ENCODE results near the gene CDKL2. TPM values are rescaled to one million over a fixed set of nuclear protein-coding genes. Genes with fewer than 3 reads are reported as not detected.
"Not testable (repeated sequence)": the region's sequence is repeated elsewhere in the genome, so short reads cannot be mapped to it uniquely, and the experiment has no call there.

The CDKL2 gene
- total RNA-seq, 1 donor from 2014 or later, result 3.0 TPM

DNA sequence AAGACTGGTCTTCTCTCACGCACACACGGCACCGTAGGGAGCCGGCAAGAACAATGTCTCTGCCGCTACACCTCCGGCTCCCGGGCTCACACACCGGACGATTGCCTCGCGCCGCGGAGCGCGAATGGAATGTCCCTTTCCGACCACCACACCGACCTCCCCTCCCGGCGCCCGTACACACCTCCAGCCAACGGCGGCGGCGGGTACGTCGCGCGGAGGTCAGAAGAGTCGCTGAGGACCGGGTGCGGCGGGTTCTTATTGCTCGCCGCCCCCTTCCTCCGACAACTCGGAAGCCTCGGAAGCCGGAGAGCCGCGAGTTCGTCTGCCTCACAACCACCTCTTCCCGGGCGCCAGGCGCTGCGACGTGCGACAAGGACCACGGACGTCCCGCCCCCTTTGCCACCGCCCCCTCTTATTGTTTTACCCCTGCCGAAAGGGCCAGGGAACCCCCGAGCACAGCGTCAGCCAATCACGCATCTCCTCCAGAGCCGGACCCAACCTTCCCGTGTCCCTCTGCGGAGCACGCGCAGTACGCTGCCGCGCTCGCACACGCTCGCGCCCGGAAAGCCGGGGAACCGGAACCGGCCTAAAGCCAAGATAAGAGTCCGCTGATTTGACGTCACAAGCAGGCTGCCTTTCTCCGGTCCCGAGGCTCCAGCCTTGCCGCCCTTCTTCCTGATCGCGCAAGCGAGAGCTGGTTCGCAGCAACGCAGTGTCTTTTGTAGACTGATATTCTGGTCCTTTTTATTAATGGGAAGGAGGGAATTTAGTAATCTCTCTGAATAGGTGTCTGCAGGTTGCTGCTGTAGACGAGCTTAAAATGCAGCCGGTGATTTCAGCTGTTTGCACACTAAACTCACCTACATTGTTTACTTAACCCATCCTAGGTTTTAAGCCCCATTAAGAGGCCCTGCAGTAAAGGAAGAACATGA lies 43.0 kb upstream of the CDKL2 start, which contains the start of gene G3BP2:
Gene G3BP2 (minus strand): TSS at position 385 of the 932 bp plus-strand sequence. CDS start 11,386 bp downstream, outside the sequence.
- TF ChIP-seq, protein P1, sequence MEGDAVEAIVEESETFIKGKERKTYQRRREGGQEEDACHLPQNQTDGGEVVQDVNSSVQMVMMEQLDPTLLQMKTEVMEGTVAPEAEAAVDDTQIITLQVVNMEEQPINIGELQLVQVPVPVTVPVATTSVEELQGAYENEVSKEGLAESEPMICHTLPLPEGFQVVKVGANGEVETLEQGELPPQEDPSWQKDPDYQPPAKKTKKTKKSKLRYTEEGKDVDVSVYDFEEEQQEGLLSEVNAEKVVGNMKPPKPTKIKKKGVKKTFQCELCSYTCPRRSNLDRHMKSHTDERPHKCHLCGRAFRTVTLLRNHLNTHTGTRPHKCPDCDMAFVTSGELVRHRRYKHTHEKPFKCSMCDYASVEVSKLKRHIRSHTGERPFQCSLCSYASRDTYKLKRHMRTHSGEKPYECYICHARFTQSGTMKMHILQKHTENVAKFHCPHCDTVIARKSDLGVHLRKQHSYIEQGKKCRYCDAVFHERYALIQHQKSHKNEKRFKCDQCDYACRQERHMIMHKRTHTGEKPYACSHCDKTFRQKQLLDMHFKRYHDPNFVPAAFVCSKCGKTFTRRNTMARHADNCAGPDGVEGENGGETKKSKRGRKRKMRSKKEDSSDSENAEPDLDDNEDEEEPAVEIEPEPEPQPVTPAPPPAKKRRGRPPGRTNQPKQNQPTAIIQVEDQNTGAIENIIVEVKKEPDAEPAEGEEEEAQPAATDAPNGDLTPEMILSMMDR (IDR thresholded peaks at IDR 0.05; ENCODE audit: unreplicated experiment), result no peak
- DNase-seq (ENCODE audit: low spot score in 2 of 2, unreplicated experiment in 2 of 2), result peak; percentile 87 to 92
- Mint-ChIP-seq H3K27me3 (ENCODE audit: low read depth) (no peaks in the 10 kb centered on the region), H3K9me3 (no peaks in the 10 kb centered on the region), H3K36me3 (no peaks in the 10 kb centered on the region), H3K27ac (peak within 1 kb of the TSS; percentile 99), H3K4me3 (peak within 1 kb of the TSS; percentile 99), H3K4me1 (peaks cover 38% of the 10 kb centered on the region)

DNA sequence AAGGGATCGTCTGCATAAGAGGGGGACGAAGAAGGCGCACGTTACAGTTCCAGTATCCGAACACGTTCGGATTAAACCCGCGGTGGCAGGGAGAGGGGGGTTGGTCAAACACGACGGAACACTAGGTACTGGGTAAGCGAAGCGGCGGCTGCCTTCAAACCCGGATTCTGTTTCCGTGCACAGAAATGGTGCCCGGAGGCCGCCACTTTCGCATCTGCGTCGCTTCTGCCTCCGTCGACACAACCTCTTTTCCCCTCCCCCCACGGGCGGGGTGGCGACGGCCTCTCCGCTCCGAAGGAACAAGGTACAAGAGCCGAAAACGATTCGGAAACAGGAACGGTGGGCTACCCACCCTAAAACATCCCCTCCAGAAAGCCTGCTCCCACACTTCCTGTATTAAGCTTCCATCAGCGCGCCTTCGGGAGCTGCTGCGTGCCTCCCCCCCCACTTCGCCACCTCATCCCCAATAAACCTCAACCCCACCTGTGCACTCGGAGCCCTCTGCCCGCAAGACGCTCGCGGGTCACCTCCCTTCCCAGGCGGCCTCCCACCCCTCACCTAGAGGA lies 42.2 kb upstream of the CDKL2 start:
- Mint-ChIP-seq H3K4me1 (peaks cover 46% of the 10 kb centered on the region), H3K4me3 (peak overlapping the region; percentile 99), H3K27me3 (ENCODE audit: low read depth) (no peaks in the 10 kb centered on the region), H3K27ac (peak overlapping the region; percentile 99), H3K36me3 (no peaks in the 10 kb centered on the region), H3K9me3 (no peaks in the 10 kb centered on the region)
- DNase-seq (ENCODE audit: low spot score in 2 of 2, unreplicated experiment in 2 of 2), result peak; percentile 33 to 71
- TF ChIP-seq, protein P1 (IDR thresholded peaks at IDR 0.05; ENCODE audit: unreplicated experiment), result no peak

DNA sequence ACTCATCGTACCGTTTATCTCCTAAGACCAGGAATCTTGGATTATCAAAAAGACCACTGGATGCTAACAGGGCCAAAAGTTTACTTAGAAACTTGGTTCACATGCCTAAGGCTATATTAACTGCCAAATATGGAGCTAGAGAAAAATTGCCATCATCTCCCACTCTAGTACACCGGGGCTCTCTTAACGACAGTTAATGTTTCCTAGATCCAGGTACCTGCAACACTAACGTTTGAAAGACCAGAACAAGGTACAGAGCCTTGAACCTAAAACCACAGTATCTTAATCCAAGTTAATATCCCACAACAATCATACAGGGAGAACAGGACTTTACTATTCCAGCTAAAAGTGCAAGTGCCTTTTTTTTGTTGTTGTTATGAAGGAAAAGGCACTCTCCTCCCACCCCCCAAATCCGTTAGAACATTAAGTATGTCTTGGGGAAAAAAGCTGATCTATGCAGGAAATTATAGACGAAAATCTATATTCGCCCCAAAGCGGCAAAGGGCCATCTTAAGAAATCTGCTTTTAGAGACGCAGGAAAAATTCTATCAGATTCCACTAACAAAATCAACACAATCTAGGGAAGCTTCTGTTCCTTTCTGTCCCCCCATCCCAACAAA lies 41.6 kb upstream of the CDKL2 start:
- Mint-ChIP-seq H3K4me3 (peak overlapping the region; percentile 99), H3K36me3 (no peaks in the 10 kb centered on the region), H3K27me3 (ENCODE audit: low read depth) (no peaks in the 10 kb centered on the region), H3K27ac (peak overlapping the region; percentile 99), H3K4me1 (peaks cover 52% of the 10 kb centered on the region), H3K9me3 (no peaks in the 10 kb centered on the region)
- DNase-seq (ENCODE audit: low spot score in 2 of 2, unreplicated experiment in 2 of 2), result no peak
- TF ChIP-seq, protein P1 (IDR thresholded peaks at IDR 0.05; ENCODE audit: unreplicated experiment), result no peak

DNA sequence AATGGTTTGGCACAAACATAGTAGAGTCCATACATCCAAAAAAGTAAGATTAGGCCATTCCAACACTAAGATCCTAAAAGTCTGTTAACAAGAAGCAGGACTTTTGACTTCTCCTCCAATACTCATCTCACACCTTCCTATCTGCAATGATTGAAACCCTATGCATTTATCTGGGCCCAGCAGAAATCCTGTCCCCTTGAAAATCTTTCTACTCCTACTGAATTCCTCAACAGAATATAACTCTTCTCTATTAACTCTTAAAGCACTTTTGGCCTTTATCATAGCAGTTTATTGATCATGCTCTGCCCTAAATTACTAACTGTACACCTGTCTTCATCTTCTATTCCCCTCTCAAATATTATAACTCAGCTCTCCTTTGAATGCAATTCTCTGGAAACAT lies 38.3 kb upstream of the CDKL2 start:
- TF ChIP-seq, protein P1 (IDR thresholded peaks at IDR 0.05; ENCODE audit: unreplicated experiment), result no peak
- no peaks in the 10 kb centered on the region for H3K9me3 Mint-ChIP-seq
- no peak for DNase-seq (ENCODE audit: low spot score in 2 of 2, unreplicated experiment in 2 of 2)
- H3K36me3 Mint-ChIP-seq, result no peaks in the 10 kb centered on the region
- H3K4me3 Mint-ChIP-seq, result no peak overlapping the region
- H3K27me3 Mint-ChIP-seq (ENCODE audit: low read depth), result no peaks in the 10 kb centered on the region
- peak overlapping the region; percentile 33 for H3K27ac Mint-ChIP-seq
- H3K4me1 Mint-ChIP-seq, result peaks cover 57% of the 10 kb centered on the region

DNA sequence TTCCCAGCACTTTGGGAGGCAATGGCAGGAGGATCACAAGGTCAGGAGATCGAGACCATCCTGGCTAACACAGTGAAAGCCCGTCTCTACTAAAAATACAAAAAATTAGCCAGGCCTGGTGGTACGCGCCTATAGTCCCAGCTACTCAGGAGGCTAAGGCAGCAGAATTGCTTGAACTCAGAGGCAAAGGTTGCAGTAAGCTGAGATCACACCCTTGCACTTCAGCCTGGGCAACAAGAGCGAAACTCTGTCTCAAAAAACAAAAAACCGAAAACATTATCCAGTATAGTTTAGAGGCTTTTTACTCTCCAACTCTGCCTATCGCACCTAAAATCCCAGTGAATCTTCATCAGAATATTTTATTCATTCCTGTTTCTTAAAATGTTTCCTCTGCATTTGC lies 37.3 kb upstream of the CDKL2 start:
- not testable (repeated sequence) for H3K36me3 Mint-ChIP-seq; DNase-seq (ENCODE audit: low spot score in 2 of 2, unreplicated experiment in 2 of 2); H3K27me3 Mint-ChIP-seq (ENCODE audit: low read depth); H3K9me3 Mint-ChIP-seq
- peak overlapping the region; percentile 1 for H3K4me3 Mint-ChIP-seq
- peak overlapping the region; percentile 87 for H3K27ac Mint-ChIP-seq
- H3K4me1 Mint-ChIP-seq, result peaks cover 57% of the 10 kb centered on the region
